DMS 273 (cell line): ENCODE measurements around the gene MYO15B.

Experiments
- DNase-seq: peaks from one replicate; lab custom pipeline; 2025; ENCODE audit not compliant: unreplicated experiment; lab: John Stamatoyannopoulos, UW

The MYO15B gene

DNA sequence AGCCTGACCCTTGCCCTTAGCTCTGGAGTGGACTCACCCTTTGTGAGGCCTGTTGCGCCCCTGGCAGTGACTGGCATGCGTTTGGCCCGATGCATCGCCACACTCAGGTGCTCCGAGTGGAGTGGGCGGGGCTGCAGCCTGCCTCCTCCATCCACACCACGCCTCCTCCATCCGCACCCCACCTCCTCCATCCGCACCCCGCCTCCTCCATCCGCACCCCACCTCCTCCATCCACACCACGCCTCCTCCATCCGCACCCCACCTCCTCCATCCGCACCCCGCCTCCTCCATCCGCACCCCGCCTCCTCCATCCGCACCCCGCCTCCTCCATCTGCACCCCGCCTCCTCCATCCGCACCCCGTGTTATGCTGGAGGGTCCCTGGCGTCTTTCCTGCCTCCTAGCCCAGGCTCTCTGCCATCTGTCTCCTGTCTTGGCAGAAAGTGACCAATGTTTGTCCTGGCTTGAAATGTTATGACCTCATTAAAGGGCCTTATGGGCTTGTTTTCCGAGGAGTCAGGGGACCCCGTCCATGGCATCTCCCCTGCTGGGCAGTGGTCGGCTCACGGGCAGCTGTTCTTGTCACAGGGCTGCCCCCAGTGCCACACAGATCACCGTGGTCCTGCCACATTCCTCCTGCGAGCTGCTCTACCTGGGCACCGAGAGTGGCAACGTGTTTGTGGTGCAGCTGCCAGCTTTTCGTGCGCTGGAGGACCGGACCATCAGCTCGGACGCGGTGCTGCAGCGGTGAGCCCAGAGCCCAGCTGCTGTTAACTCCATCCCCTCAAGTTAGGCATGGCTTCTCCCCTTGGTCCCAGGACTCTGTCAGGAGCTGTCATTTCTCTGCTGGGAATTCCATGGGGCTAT, 28.7 kb upstream of the MYO15B start:
- peak; percentile 32 for DNase-seq

DNA sequence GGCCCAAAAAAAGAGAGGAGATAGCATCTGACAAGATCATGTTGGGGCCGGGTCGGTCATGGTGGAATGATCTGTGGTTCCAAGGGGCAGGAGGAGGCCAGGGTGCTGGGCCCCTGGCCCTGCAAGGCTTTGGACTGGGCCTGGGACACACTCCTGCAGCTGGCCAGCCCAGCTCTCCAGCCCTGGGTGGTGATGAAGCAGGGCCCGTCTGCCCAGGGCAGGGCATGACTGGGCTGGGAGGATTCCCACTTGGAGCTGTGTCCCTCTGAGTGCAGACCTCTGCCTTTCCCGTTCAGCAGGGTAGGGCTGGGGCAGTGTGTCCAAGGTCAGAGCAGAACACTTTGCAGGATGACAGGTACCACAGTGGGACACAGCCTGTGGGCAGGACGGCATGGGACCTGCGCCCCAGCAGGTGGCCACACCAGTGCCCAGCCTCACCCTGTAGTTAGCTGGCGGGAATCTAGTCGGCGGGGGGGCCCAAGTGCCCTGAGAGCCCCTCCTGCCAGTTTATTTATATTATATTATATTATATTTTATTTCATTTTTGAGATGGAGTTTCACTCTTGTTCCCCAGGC, 27.6 kb upstream of the MYO15B start:
- DNase-seq = no peak

DNA sequence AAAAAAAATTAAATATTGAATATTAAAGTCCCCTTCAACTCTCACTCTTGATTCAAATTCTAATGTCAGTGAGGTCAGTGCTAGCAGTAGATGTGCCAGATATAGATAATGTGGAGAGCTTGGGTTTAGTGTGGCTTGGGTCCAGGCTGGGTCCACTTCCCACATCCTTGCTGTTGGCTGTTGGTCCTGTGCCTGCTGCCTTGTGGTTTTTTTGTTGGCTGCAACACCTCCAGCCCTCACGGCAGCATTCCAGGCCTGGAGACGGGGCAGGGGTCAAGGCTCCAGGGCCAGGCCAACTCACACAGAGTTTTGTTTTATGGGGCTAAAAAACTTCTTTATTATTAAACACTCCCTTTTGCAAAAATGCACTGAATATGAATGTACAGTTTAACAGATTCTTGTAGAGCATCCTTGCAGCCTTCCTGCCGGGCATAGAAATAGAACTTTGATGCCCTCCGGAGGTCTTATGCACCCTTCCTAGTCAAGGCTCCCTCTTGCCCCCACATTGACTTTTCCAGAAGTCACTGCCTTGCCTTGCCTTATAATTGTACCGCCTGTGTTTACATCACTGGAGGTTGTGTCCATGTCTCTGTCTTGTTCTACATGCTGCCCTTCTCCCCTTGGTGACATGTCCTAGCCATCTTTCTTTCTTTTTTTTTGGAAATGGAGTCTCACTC, 25.5 kb upstream of the MYO15B start:
- peak; percentile 26 for DNase-seq

DNA sequence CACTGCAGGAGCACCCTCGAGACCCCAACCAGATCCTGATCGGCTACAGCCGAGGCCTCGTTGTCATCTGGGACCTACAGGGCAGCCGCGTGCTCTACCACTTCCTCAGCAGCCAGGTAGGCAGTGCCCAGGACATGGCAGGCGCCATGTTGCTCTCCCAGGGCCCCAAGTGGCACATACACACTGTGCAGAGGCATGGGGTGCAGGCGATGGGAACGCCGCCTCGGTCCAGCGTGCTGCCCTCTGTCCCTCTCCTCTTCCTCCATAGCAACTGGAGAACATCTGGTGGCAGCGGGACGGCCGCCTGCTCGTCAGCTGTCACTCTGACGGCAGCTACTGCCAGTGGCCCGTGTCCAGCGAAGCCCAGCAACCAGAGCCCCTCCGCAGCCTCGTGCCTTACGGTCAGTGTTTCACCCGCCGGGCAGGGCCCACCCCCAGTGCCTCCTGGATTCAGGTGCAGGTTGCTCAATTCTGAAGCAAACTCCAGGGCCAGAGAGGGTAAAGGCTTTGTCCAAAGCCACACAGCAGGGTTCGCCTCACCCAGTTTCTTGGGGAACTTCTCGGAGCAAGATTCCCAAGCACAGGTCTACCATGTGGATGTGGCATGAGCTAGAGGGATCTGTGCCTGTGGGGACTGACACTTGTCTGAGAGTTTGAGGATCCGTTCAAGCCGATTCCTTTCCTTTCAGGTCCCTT, 24.4 kb upstream of the MYO15B start:
- no peak for DNase-seq

DNA sequence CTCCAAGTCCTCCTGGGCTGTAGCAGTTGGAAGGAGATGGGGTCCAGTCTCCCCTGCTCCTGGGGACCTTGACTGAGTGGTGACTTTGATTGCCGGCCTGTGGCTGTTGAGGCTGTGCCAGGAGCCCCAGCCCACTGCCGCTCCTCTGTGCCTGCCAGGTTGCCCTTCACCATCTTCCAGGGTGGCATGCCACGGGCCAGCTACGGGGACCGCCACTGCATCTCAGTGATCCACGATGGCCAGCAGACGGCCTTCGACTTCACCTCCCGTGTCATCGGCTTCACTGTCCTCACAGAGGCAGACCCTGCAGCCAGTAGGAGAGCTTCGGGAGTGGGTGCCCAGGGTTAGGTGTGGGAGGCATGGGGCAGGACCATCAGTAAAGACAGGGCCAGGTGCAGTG, 23.4 kb upstream of the MYO15B start:
- no peak for DNase-seq

DNA sequence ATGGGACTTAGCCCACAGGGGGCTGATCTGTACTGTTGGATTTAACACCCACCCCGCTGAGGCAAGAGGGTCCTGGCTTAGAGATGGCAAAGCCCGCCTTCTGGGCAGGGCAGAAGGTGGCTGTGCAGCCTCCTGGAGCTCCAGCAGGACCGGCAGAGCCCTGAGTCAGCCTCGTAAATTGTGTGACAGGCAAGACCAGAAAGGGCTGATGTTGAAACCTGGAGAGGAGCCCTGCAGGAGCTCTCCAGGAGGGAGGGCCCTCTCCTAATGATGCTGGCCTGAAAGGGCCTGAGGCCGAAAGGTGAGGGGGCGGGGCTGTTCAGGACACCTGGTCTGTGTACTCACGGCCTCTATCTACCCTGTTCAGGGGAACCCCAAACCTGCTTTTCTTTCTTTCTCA, 22.5 kb upstream of the MYO15B start:
- DNase-seq = no peak

DNA sequence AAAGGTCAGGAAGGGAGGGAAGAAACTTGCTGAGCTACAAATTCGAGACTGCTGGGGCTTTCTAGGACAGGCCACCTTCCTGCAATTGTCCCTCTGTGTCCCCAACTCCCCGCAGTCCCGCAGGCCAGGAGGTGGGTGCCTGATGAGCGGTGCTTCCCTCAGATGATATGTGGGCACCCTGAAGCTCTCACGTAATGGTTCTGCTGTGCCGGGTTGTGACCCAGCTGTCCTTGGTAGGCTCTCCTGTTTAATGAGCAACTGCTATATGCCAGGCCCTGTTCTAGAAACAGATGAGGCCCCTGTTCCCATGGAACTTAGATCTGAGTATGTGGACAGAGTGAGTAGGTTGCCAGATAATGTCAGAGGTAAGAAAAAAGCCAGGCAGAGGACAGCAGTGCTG, 22.0 kb upstream of the MYO15B start:
- no peak for DNase-seq

DNA sequence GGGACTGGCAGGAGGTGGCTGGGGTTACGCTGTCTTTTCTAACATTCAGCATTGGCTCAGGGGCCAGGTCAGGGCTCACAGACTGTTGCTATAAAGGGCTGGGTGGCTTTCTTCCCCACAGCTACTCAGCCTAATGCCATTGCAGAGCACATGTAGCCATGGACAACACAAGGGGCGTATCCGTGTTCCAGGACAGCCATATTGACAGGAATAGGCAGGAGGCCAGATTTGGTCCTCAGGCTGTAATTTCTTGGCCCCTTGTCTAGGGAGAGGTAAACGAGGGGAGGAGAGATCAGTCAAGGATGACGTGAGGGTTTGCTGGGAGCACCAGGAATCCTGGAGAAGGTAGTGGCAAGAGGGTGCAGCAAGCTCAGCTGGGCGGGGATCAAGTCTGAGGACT, 21.2 kb upstream of the MYO15B start:
- no peak for DNase-seq

DNA sequence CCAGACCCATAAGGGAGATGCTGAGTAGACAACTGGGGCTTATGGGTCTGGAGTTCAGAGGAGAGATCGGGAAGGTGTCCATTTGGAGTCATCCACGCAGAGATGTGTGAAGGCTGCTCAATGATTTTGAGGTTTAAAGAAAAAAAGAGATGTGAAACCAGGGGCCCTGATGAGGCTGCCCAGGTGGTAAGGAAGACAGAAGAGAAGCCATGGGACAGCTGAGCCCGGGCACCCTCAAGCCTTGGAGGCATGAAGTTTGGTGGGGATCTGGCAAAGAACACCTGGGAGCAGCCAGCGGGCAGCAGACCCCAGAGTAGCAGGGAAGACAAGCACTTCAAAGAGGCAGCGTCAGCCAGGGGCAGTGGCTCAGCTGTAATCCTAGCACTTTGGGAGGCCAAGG, 20.8 kb upstream of the MYO15B start:
- no peak for DNase-seq

DNA sequence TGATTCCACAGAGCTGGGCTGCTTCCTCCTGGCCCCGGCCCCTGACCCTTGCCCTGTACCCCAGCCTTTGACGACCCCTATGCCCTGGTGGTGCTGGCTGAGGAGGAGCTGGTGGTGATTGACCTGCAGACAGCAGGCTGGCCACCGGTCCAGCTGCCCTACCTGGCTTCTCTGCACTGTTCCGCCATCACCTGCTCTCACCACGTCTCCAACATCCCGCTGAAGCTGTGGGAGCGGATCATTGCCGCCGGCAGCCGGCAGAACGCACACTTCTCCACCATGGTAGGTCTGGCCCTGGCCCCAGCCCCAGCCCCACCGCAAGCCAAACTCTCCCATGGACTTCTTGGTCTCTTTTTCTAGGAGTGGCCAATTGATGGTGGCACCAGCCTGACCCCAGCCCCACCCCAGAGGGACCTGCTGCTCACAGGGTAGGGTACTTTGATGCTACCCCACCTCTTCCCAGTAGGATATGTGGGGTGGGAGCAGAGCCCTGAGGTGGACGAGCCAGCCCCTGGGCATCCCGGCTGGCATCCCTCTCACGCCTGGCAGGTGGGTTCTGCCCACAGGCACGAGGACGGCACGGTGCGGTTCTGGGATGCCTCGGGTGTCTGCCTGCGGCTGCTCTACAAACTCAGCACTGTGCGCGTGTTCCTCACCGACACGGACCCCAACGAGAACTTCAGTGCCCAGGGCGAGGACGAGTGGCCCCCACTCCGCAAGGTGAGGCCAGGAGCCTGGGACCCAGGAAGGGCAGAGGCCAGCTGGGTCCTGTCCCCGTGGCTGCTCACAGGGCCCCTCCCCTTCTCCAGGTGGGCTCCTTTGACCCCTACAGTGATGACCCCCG, 19.0 kb upstream of the MYO15B start:
- no peak for DNase-seq

DNA sequence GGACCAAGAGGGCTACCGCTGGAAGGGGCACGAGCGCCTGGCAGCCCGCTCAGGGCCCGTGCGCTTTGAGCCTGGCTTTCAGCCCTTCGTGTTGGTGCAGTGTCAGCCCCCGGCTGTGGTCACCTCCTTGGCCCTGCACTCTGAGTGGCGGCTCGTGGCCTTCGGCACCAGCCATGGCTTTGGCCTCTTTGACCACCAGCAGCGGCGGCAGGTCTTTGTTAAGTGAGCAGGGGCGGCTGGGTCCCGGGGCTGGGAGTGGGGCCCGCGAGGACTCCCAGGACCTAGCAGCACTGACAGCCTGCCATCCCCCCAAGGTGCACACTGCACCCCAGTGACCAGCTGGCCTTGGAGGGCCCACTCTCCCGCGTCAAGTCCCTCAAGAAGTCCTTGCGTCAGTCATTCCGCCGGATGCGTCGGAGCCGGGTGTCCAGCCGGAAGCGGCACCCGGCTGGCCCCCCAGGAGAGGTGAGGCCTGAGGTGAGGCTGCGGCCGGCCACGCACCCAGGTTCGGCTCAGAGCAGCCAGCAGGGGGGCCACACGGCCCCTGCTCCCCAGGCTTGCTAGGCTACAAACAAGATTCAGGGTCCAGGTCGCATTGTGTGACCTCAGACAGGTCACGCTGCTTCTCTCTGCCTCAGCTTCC, 17.4 kb upstream of the MYO15B start:
- no peak for DNase-seq

DNA sequence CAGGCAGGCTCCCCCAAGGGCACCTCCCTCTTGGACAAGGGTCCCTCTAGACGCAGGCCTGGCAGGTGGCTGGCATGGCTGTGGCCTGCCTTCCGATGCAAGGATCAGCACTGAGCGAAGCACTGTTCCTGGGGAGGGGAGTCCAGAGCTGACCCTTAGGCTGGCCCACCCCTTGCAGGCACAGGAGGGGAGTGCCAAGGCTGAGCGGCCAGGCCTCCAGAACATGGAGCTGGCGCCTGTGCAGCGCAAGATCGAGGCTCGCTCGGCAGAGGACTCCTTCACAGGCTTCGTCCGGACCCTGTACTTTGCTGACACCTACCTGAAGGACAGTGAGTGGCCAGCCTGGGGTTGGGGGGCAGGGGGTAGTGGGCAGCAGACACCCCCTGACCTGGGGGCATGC, 16.8 kb upstream of the MYO15B start:
- no peak for DNase-seq

DNA sequence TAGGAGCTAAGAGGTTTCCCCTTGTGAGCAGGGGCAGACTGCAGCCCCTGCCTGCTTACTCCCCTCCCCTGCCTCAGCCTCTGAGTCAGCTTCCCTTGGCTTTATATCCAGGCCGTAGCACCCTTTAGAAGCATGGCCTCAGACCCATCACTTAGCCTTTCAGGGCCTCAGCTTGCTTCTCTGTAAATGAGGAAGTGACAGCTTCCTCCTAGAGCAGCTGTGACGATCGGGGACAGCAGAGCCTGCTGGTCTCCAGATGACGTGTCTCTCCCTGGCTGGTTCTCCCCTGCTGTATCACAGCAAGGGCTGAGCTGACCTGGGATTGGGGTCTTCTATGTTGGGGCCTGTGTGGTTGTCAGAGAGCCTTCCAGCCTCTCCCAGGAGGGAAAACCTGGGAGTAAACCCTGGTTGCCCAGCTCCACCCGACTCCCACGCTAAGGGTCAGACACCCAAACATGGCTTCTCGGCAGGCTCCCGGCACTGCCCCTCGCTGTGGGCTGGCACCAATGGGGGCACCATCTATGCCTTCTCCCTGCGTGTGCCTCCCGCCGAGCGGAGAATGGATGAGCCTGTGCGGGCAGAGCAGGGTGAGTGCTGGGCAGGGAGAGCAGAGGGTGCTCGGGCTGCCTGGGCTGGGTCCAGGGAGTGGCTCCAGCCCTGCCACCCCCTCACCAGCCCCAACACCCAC, 16.3 kb upstream of the MYO15B start:
- no peak for DNase-seq

DNA sequence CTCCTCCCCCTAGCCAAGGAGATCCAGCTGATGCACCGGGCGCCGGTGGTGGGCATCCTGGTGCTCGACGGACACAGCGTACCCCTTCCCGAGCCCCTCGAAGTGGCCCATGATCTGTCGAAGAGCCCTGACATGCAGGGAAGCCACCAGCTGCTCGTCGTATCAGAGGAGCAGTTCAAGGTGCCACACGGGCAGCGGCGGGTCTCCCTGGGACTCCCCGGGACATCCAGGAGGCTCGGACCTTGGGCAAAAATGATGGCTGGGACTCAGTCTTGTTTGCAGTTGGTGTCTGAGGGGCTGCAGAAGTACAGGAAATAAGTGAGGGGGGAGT, 15.8 kb upstream of the MYO15B start:
- no peak for DNase-seq

DNA sequence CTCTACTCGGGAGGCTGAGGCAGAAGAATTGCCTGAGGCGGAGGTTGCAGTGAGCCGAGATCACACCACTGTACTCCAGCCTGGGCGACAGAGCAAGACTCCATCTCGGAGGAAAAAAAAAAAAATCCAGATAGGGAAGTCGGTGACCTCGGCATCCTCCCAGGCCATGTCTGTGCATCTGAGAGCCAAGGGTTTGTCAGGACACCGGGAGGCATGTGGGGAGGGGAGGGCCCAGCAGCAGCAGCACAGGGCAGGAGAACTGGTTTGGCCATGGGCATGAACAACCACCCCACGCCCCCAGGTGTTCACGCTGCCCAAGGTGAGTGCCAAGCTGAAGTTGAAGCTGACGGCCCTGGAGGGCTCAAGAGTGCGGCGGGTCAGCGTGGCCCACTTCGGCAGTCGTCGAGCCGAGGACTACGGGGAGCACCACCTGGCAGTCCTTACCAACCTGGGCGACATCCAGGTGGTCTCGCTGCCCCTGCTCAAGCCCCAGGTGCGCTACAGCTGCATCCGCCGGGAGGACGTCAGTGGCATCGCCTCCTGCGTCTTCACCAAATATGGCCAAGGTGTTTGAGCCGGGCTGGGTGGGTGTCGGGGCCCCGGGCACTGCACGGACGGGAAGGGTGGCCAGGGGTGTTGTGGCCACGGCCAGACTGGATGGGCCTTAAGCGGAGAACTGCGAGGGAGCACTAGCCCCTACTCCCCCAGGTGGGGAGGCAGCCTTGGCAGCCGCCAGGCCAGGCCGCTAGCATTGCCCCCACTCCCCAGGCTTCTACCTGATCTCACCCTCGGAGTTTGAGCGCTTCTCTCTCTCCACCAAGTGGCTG, 14.7 kb upstream of the MYO15B start:
- no peak for DNase-seq

DNA sequence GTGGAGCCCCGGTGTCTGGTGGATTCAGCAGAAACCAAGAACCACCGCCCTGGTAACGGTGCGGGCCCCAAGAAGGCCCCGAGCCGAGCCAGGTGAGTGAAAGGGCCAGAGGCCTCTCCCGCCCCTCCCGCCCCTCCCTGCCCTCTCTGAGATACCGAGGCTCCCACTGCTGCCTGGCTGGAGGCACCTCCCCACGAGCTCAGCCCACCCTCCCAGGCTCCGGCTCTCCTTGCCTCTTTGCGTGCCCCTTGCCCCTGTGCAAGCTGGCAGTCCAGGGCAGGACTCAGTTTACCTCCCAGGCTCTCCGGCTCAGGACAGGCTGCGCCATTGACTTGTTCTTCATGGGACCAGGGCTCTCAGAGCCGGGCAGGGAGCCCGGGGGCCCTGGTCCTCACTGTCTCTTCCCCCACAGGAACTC, 14.1 kb upstream of the MYO15B start:
- DNase-seq = no peak

DNA sequence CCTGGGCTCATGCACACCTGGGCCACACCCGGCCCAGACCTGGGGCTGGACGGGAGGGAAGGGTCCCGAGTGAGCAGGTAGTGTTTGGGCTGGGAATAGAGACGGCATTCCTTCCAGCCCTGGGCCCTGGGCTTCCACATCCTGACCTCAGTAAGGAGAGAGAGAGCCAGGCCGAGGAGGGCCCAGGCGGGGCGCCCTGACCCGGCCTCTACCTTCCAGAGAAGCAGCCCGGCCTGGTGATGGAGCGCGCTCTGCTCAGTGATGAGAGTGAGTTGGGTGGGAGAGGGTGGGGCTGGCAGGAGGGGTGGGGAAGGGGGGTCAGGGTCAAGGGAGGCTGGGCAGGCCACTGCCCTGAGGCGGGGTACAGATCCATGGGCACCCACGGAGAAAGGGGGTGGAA, 13.6 kb upstream of the MYO15B start:
- no peak for DNase-seq

DNA sequence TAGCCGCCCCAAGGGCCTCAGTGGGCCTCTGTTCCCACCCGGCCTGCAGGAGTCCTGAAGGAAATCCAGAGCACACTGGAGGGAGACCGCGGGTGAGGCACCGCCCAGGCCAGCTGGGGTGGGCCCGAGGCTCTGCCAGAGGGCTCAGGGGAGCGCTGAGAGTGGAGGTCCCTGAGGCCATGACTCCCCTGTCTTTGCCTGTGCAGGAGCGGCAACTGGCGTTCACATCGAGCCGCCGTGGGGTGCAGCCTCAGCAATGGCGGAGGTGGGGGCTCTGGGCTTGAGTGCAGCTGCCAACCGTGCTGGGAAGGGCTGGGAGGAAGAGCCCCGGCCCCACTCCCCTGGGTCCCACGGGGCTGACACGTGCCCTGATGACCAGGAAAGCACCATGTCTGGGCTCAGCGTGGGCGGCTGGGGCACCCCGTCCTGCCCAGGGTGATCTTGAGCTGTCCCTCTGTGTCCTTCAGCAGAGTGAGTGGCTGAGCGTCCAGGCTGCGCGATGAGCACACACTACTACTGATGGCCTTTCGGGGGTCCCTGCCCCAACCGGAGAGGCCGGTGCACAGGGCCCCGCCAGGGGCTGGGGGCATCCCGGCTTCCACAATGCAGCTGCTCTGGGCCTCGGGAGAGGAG, 13.1 kb upstream of the MYO15B start:
- no peak for DNase-seq

DNA sequence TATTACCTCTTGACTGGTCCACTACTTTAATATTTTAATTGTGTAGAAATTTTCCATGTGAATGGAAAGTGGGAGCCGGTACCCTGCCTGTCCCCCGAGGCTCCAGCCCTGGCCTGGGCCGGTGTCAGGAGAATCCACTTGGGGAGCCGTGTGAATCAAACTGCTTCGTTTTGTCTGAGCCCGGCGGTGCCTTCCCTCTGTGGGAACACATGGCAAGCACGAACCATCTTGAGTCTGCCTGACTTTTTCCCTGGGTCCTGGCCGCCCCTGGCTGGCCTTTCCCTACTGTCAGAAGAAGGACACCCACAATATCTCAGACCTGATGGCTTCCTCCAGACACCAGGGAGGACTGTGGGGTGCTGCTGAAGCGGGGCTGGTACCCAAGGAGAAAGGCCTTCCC, 12.4 kb upstream of the MYO15B start:
- DNase-seq = no peak
